Measurements from ENCODE around the gene PLXNA2. TPM values are rescaled to one million over a fixed set of nuclear protein-coding genes. Genes with fewer than 3 reads are reported as not detected.

PLXNA2 gene
- total and polyA plus RNA-seq, 2 experiments from 2014 or later: 3.7 to 5.4 TPM

- Histone ChIP-seq H3K4me3 (no peak overlapping the region), H3K4me1 (ENCODE audit: insufficient read depth) (peaks cover 19% of the 10 kb centered on the region), H3K9me2 (ENCODE audit: insufficient read depth) (no peaks in the 10 kb centered on the region), H3F3A (ENCODE audit: insufficient read depth) (0 out of 2 replicates have a peak, but pooled peaks cover 6% of the 10 kb centered on the region), H3K9ac (no peak overlapping the region), H3K36me3 (ENCODE audit: low read depth) (no peaks in the 10 kb centered on the region), H3K27me3 (replicated peaks; ENCODE audit: insufficient read depth) (no peaks in the 10 kb centered on the region), H2AFZ (no peak overlapping the region), H4K20me1 (ENCODE audit: insufficient read depth) (no peaks in the 10 kb centered on the region), H3K79me2 (ENCODE audit: insufficient read depth) (no peaks in the 10 kb centered on the region; the same call in 1 of the 2 replicates), H3K27ac (no peak overlapping the region), H3K4me2 (ENCODE audit: unreplicated experiment) (no peak overlapping the region), H3K9me3 (ENCODE audit: low read depth) (no peaks in the 10 kb centered on the region)
- TF ChIP-seq EZH2phosphoT487 (IDR thresholded peaks at IDR 0.05; ENCODE audit: insufficient read depth, low read depth): no peak
- TF ChIP-seq EZH2 (IDR thresholded peaks at IDR 0.05; ENCODE audit: insufficient read depth, poor library complexity, severe bottlenecking): no peak
- in situ Hi-C loops (cut with MboI): no loop called here
- DNase-seq: no peak
- WGBS, 2 experiments (ENCODE audit: low coverage in 1 of 2, low lambda C conversion rate in 2 of 2, missing lambda C conversion rate in 2 of 2): 94 to 95% methylated on average over 3 of the region's 3 CpGs
These were observed 87.9 kb downstream of the PLXNA2 start for GRCh38 chr1:208156310-208156709.

DNA sequence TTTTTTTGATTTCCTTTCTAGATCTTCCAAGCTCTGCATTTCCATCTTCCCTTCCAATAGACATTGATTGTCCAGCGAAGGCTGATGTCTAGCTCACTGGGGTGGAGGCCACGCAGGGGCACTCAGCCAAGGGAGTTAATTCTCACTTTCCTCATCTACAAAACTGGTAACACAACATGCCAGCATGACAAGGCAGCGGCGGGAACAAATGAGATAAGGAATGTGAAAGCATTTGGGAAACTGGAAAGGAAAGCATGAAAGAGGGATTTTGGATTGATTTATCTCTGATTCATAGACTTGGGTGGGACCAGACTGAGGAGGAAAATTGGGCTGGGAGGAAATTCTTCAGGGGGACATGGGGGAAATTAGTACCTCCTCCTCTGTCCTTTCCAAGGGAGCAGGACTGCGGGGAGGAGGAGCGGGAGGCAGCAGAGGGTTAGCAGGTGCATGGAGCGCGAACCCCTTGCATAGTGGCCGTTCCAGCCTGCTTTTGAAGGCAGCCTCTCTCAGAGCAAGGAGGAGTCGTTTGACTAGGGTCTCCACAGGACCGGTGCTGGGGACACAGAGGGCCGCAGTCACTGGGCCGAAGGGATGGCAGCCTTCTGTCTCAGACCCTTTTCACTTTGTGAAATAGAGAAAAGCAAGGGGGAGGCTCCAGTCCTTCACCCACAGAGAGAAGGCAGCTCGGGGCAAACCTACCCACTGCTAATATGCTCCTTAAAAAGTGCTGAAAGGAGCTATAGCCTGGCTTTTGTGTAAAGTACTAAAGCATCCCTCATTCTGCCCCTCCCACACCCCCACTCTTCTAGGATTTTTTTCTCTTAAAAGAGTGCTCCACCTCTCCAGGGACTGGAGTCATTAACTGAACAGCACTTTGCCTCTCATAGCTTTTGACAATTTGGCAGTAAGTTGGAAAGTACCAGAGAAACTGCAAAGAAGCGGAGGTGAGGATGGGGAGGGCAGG is 89.2 kb downstream of the PLXNA2 start:
- Histone ChIP-seq H3F3A (ENCODE audit: insufficient read depth) (no peaks in the 10 kb centered on the region), H3K9me2 (ENCODE audit: insufficient read depth) (no peaks in the 10 kb centered on the region), H4K20me1 (ENCODE audit: insufficient read depth) (no peaks in the 10 kb centered on the region), H3K79me2 (ENCODE audit: insufficient read depth) (no peaks in the 10 kb centered on the region; the same call in 1 of the 2 replicates), H3K36me3 (ENCODE audit: low read depth) (no peaks in the 10 kb centered on the region), H3K4me3 (no peak overlapping the region), H3K4me1 (ENCODE audit: insufficient read depth) (peaks cover 8% of the 10 kb centered on the region; the same call in 1 of the 2 replicates), H3K4me2 (ENCODE audit: unreplicated experiment) (no peak overlapping the region), H3K9me3 (ENCODE audit: low read depth) (no peaks in the 10 kb centered on the region), H3K9ac (no peak overlapping the region), H3K27ac (no peak overlapping the region), H3K27me3 (replicated peaks; ENCODE audit: insufficient read depth) (no peaks in the 10 kb centered on the region), H2AFZ (no peak overlapping the region)
- no peak for TF ChIP-seq EZH2phosphoT487 (IDR thresholded peaks at IDR 0.05; ENCODE audit: insufficient read depth, low read depth)
- TF ChIP-seq EZH2 (IDR thresholded peaks at IDR 0.05; ENCODE audit: insufficient read depth, poor library complexity, severe bottlenecking): no peak
- 80% methylated on average over 14 to 15 of the region's 15 CpGs for WGBS, 2 experiments (ENCODE audit: low coverage in 1 of 2, low lambda C conversion rate in 2 of 2, missing lambda C conversion rate in 2 of 2)
- DNase-seq: no peak
- in situ Hi-C loops (cut with MboI): no loop called here

GRCh38 chr1:208154040-208154439 is 90.1 kb downstream of the PLXNA2 start:
- no peak for TF ChIP-seq EZH2phosphoT487 (IDR thresholded peaks at IDR 0.05; ENCODE audit: insufficient read depth, low read depth)
- no peak for TF ChIP-seq EZH2 (IDR thresholded peaks at IDR 0.05; ENCODE audit: insufficient read depth, poor library complexity, severe bottlenecking)
- no peaks in the 10 kb centered on the region; the same call in 1 of the 2 replicates for H3K79me2 ChIP-seq (ENCODE audit: insufficient read depth)
- H3K4me1 ChIP-seq (ENCODE audit: insufficient read depth): no peaks in the 10 kb centered on the region
- H3K4me2 ChIP-seq (ENCODE audit: unreplicated experiment): no peak overlapping the region
- no peaks in the 10 kb centered on the region for H3K9me3 ChIP-seq (ENCODE audit: low read depth)
- H3K27ac ChIP-seq: no peak overlapping the region
- in situ Hi-C loops (cut with MboI): no loop called here
- no peaks in the 10 kb centered on the region for H3F3A ChIP-seq (ENCODE audit: insufficient read depth)
- H3K27me3 ChIP-seq (replicated peaks; ENCODE audit: insufficient read depth): no peaks in the 10 kb centered on the region
- H3K4me3 ChIP-seq: no peak overlapping the region
- WGBS, 2 experiments (ENCODE audit: low coverage in 1 of 2, low lambda C conversion rate in 2 of 2, missing lambda C conversion rate in 2 of 2): 70 to 72% methylated on average over 7 of the region's 7 CpGs
- no peak overlapping the region for H3K9ac ChIP-seq
- no peaks in the 10 kb centered on the region for H4K20me1 ChIP-seq (ENCODE audit: insufficient read depth)
- H2AFZ ChIP-seq: no peak overlapping the region
- H3K36me3 ChIP-seq (ENCODE audit: low read depth): no peaks in the 10 kb centered on the region
- DNase-seq: no peak
- H3K9me2 ChIP-seq (ENCODE audit: insufficient read depth): no peaks in the 10 kb centered on the region

GRCh38 chr1:208153386-208153785 is 90.8 kb downstream of the PLXNA2 start:
- H3F3A ChIP-seq (ENCODE audit: insufficient read depth): no peaks in the 10 kb centered on the region
- no peaks in the 10 kb centered on the region for H3K27me3 ChIP-seq (replicated peaks; ENCODE audit: insufficient read depth)
- no peaks in the 10 kb centered on the region for H3K9me3 ChIP-seq (ENCODE audit: low read depth)
- H3K4me3 ChIP-seq: no peak overlapping the region
- H3K9ac ChIP-seq: no peak overlapping the region
- no peaks in the 10 kb centered on the region for H3K36me3 ChIP-seq (ENCODE audit: low read depth)
- no peak overlapping the region for H3K4me2 ChIP-seq (ENCODE audit: unreplicated experiment)
- no peak for DNase-seq
- in situ Hi-C loops (cut with MboI): no loop called here
- 94 to 96% methylated on average over 6 of the region's 6 CpGs for WGBS, 2 experiments (ENCODE audit: low coverage in 1 of 2, low lambda C conversion rate in 2 of 2, missing lambda C conversion rate in 2 of 2)
- no peaks in the 10 kb centered on the region for H3K4me1 ChIP-seq (ENCODE audit: insufficient read depth)
- H3K9me2 ChIP-seq (ENCODE audit: insufficient read depth): no peaks in the 10 kb centered on the region
- no peaks in the 10 kb centered on the region; the same call in 1 of the 2 replicates for H3K79me2 ChIP-seq (ENCODE audit: insufficient read depth)
- H2AFZ ChIP-seq: no peak overlapping the region
- H4K20me1 ChIP-seq (ENCODE audit: insufficient read depth): no peaks in the 10 kb centered on the region
- TF ChIP-seq EZH2 (IDR thresholded peaks at IDR 0.05; ENCODE audit: insufficient read depth, poor library complexity, severe bottlenecking) (no peak), EZH2phosphoT487 (IDR thresholded peaks at IDR 0.05; ENCODE audit: insufficient read depth, low read depth) (no peak)
- no peak overlapping the region for H3K27ac ChIP-seq
